Thyroid gland (tissue), 4 donors: Measurements from ENCODE around the gene KLF13.

Experiments used
- CTCF ChIP-seq, 6 experiments: fragments of 200-600 bp in 3 of 6; fragments of 450-650 bp in 3 of 6; sonication (generic) in 3 of 6; IDR thresholded peaks; one replicate each; pipeline ENCODE4 v1.5.1; 2016 to 2019; ENCODE audit warnings: antibody characterized with exemption in 6 of 6, mild to moderate bottlenecking in 2 of 6, inconsistent platforms in 1 of 6, moderate library complexity in 1 of 6
- POLR2A ChIP-seq, 2 donors: fragments of 450-650 bp; IDR thresholded peaks; one replicate each; pipeline ENCODE4 v1.6.1; 2017; ENCODE audit warnings: antibody characterized with exemption in 2 of 2, mild to moderate bottlenecking in 2 of 2, moderate library complexity in 1 of 2

- TF ChIP-seq CTCF (IDR thresholded peaks at IDR 0.05) (no peak), POLR2A (IDR thresholded peaks at IDR 0.05) (no peak)
Measured at GRCh38 chr15:31369727-31370126, 43.1 kb downstream of the KLF13 start.
